A673 (cell line): ENCODE data around the gene RASGRF1. TPM values are rescaled to one million over a fixed set of nuclear protein-coding genes. Genes with fewer than 3 reads are reported as not detected.
A peak's percentile ranks its signal among the peaks of the same experiment; 100 is the strongest.

Experiments used
- Bru-seq: library from RNA; stranded (reverse); fragments of 400-500 nt; gene quantifications from one replicate; lab custom pipeline; 2021; lab: Mats Ljungman, UMichigan
- BruChase-seq, 2 experiments: library from RNA; stranded (reverse); fragments of 400-500 nt; gene quantifications; one replicate each; lab custom pipeline; 2021; lab: Mats Ljungman, UMichigan
- BruUV-seq: library from RNA; stranded (reverse); fragments of 400-500 nt; replicated peaks from 2 replicates; lab custom pipeline; 2021; lab: Mats Ljungman, UMichigan
- CTCF ChIA-PET: fragments of 300-600 bp; sonication (Branson Sonifier 250); formaldehyde crosslinking; loops from one replicate; lab custom pipeline; 2022; ENCODE audit warnings: antibody characterized with exemption; lab: Charles Lee
- POLR2A ChIA-PET: fragments of 300-600 bp; sonication (Branson Sonifier 250); formaldehyde crosslinking; loops from one replicate; lab custom pipeline; 2022; ENCODE audit warnings: antibody characterized with exemption; ENCODE audit not compliant: low non-redundant PET; lab: Charles Lee
- DNase-seq: peaks from one replicate; pipeline ENCODE4 v3.0.0-alpha.2; 2015; ENCODE audit warnings: low spot score
- H3K27ac ChIP-seq: fragments of 200-600 bp; sonication (generic); 2 replicates; pipeline ENCODE4 v1.5.1; 2016; ENCODE audit warnings: mixed run types, low read depth, mild to moderate bottlenecking, mixed read lengths, antibody characterized with exemption, low read length; ENCODE audit not compliant: poor library complexity, severe bottlenecking
- H3K27me3 ChIP-seq: fragments of 200-600 bp; sonication (generic); replicated peaks from 2 replicates; pipeline ENCODE4 v1.6.1; 2017; ENCODE audit warnings: mixed run types, low read depth, mild to moderate bottlenecking, mixed read lengths, antibody characterized with exemption, low read length; ENCODE audit not compliant: insufficient read depth, poor library complexity
- H3K36me3 ChIP-seq: fragments of 200-600 bp; sonication (generic); 2 replicates; pipeline ENCODE4 v1.6.1; 2016; ENCODE audit warnings: mixed run types, mild to moderate bottlenecking, mixed read lengths, antibody characterized with exemption, low read length; ENCODE audit not compliant: insufficient read depth, poor library complexity, severe bottlenecking
- H3K4me1 ChIP-seq: fragments of 200-600 bp; sonication (generic); 2 replicates; pipeline ENCODE4 v1.6.1; 2017; ENCODE audit warnings: mixed run types, mild to moderate bottlenecking, mixed read lengths, antibody characterized with exemption, low read length; ENCODE audit not compliant: insufficient read depth, poor library complexity, severe bottlenecking
- H3K4me3 ChIP-seq: fragments of 200-600 bp; sonication (generic); 2 replicates; pipeline ENCODE4 v1.5.1; 2016; ENCODE audit warnings: low read depth, mixed run types, mild to moderate bottlenecking, mixed read lengths, low read length; ENCODE audit not compliant: poor library complexity, severe bottlenecking
- H3K9me3 ChIP-seq: fragments of 200-600 bp; sonication (generic); 2 replicates; pipeline ENCODE4 v1.6.1; 2016; ENCODE audit warnings: mixed run types, low read depth, mild to moderate bottlenecking, mixed read lengths, antibody characterized with exemption, low read length; ENCODE audit not compliant: poor library complexity, severe bottlenecking
- EZH2 ChIP-seq: fragments of 200-600 bp; sonication (generic); IDR thresholded peaks from 2 replicates; pipeline ENCODE4 v1.6.1; 2017; ENCODE audit warnings: borderline replicate concordance, low read depth, mild to moderate bottlenecking, mixed read lengths, antibody characterized with exemption, low read length; ENCODE audit not compliant: poor library complexity, severe bottlenecking
- intact Hi-C: fragments of 100-400 bp; cut with micrococcal nuclease; formaldehyde crosslinking; loops from one replicate; pipeline ENCODE4 v1.10.0; 2022; ENCODE audit not compliant: unreplicated experiment
- long read RNA-seq: library from polyadenylated mRNA; stranded (forward); transcript quantifications from one replicate; pipeline ENCODE4 v2.0.0, GENCODE V29; 2022
- total RNA-seq: library from RNA; stranded (reverse); gene quantifications from 2 replicates; pipeline ENCODE4 v1.2.3, GENCODE V29; 2021
- TF ChIP-seq, protein P1 (sequence below): fragments of 300-800, 200-600 bp; sonication (generic); conservative IDR thresholded peaks from 2 replicates; pipeline ENCODE4 v1.5.1; 2017; ENCODE audit warnings: low read depth, mild to moderate bottlenecking, antibody characterized with exemption, low read length, moderate library complexity, mixed read lengths

Gene RASGRF1, protein sequence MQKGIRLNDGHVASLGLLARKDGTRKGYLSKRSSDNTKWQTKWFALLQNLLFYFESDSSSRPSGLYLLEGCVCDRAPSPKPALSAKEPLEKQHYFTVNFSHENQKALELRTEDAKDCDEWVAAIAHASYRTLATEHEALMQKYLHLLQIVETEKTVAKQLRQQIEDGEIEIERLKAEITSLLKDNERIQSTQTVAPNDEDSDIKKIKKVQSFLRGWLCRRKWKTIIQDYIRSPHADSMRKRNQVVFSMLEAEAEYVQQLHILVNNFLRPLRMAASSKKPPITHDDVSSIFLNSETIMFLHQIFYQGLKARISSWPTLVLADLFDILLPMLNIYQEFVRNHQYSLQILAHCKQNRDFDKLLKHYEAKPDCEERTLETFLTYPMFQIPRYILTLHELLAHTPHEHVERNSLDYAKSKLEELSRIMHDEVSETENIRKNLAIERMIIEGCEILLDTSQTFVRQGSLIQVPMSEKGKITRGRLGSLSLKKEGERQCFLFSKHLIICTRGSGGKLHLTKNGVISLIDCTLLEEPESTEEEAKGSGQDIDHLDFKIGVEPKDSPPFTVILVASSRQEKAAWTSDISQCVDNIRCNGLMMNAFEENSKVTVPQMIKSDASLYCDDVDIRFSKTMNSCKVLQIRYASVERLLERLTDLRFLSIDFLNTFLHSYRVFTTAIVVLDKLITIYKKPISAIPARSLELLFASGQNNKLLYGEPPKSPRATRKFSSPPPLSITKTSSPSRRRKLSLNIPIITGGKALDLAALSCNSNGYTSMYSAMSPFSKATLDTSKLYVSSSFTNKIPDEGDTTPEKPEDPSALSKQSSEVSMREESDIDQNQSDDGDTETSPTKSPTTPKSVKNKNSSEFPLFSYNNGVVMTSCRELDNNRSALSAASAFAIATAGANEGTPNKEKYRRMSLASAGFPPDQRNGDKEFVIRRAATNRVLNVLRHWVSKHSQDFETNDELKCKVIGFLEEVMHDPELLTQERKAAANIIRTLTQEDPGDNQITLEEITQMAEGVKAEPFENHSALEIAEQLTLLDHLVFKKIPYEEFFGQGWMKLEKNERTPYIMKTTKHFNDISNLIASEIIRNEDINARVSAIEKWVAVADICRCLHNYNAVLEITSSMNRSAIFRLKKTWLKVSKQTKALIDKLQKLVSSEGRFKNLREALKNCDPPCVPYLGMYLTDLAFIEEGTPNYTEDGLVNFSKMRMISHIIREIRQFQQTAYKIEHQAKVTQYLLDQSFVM (N-terminal part only)
- total RNA-seq, result 0.42 and 0.73 TPM in 2 replicates
- percentile 14 among the genes with signal in this experiment for Bru-seq, nascent RNA
- percentile 8 among the genes with signal in this experiment for BruChase-seq, experiment 1, labeled RNA remaining after a 2-hour chase
- BruChase-seq, experiment 2, labeled RNA remaining after a 6-hour chase, result percentile 10 among the genes with signal in this experiment
- long read RNA-seq, partial matches to known transcripts, result 1 of 2 reads
- long read RNA-seq, other reads (novel, unspliced or antisense), result 1 of 2 reads

DNA sequence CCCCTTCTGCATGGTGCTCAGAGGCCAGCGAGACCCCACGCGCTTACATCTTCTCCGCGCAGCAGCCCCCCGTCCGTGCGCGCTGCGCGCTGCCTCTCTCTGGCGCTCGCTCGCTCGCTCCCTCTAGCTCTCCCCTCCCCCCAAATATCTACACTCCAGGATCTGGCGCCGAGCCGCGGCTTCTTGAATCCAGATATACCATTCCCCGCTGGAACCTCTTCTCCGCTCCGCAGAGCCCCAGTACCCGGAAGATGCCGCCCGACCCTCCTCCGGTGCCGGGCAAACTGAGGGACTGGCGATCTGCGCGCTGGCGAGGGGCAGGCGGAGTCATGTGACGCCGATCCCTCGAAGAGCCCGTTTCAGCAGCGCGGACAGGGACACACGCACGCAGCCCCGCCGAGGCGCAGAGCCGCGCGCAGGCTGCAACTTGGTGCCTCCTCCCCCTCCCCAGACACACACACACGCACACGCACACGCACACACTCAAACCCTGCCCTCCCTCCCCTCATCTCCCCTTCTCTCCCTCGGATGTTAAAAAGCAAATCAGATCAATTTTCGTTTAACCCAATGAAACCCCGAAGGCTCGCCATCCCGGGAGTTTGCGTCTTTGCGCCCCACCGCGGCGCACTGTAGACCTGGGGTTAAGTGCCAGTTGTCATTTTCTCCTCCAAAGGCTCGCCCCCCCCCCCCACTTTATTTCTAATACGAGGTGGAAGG lies at the start of gene RASGRF1:
RASGRF1 (minus strand) TSS at position 294 of the 717 bp plus-strand sequence; CDS start at position 12, 282 bp downstream.
- peaks cover 95% of the 10 kb centered on the region for H3K27me3 ChIP-seq
- H3K36me3 ChIP-seq, result no peaks in the 10 kb centered on the region
- no TSS peak for BruUV-seq
- no peaks in the 10 kb centered on the region for H3K9me3 ChIP-seq
- H3K4me1 ChIP-seq, result peaks cover 5% of the 10 kb centered on the region
- peak within 1 kb of the TSS; percentile 15 for H3K4me3 ChIP-seq
- DNase-seq, result peak; percentile 45
- ChIA-PET CTCF (no interaction called here), POLR2A (no interaction called here)
- intact Hi-C loops, result no loop called here
- no peak within 1 kb of the TSS for H3K27ac ChIP-seq
- TF ChIP-seq EZH2, result peak; percentile 4
- TF ChIP-seq, protein P1, sequence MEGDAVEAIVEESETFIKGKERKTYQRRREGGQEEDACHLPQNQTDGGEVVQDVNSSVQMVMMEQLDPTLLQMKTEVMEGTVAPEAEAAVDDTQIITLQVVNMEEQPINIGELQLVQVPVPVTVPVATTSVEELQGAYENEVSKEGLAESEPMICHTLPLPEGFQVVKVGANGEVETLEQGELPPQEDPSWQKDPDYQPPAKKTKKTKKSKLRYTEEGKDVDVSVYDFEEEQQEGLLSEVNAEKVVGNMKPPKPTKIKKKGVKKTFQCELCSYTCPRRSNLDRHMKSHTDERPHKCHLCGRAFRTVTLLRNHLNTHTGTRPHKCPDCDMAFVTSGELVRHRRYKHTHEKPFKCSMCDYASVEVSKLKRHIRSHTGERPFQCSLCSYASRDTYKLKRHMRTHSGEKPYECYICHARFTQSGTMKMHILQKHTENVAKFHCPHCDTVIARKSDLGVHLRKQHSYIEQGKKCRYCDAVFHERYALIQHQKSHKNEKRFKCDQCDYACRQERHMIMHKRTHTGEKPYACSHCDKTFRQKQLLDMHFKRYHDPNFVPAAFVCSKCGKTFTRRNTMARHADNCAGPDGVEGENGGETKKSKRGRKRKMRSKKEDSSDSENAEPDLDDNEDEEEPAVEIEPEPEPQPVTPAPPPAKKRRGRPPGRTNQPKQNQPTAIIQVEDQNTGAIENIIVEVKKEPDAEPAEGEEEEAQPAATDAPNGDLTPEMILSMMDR, result no peak

DNA sequence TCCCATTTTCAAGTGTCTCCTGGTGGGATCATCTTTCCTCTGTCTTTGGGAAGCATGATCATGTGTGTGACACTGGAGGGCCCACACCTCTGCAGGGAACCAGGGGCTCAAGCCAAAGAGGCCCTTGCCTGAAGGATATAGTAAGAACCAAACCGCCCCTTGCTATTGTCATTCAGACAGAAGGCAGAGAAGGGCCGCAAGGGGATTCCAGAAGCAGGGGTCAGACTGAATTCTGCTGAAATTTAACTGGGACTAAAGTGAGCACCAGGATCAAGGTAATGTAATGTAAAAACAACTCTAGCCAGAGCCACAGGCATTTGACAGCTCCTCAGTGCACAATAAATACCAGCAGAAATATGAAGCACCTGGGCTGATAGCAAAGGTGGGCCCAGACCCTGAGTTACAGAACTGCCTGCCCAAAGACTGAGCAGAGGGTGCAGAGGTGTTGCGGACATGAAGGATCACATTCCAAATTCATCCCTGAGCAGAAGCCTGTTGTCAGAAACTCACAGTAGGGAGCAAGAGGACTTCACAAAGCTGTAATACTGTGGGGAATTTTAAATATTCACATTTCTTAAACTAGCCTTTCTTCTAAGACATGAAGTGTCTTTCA lies 46.0 kb upstream of the RASGRF1 start:
- ChIA-PET POLR2A (no interaction called here), CTCF (no interaction called here)
- no peak for DNase-seq

More for the DNA sequence above, 46.0 kb upstream of the RASGRF1 start:
- intact Hi-C loops, result no loop called here
- H3K36me3 ChIP-seq, result no peaks in the 10 kb centered on the region
- H3K9me3 ChIP-seq, result no peaks in the 10 kb centered on the region
- H3K27ac ChIP-seq, result no peak overlapping the region
- peaks cover 23% of the 10 kb centered on the region for H3K27me3 ChIP-seq
- no peak overlapping the region for H3K4me3 ChIP-seq
- TF ChIP-seq, protein P1, result no peak
- no peak for TF ChIP-seq EZH2
- BruUV-seq, result no TSS peak
- H3K4me1 ChIP-seq, result no peaks in the 10 kb centered on the region
